Glomerular endothelial cell (primary cell): ENCODE measurements around the gene HAPLN2. TPM values are rescaled to one million over a fixed set of nuclear protein-coding genes. Genes with fewer than 3 reads are reported as not detected.
A peak's percentile ranks its signal among the peaks of the same experiment; 100 is the strongest.

Source experiments
- DNase-seq: peaks from one replicate; pipeline ENCODE4 v3.0.0-alpha.2; 2011; ENCODE audit warnings: low read depth, low spot score; ENCODE audit errors: extremely low read depth
- total RNA-seq: library from RNA; depleted of rRNA; stranded (reverse); fragments of >200 nt; gene quantifications from 2 replicates; pipeline ENCODE4 v1.2.3, GENCODE V29; 2015

Gene HAPLN2
- total RNA-seq, 1 donor from 2014 or later = not detected

DNA sequence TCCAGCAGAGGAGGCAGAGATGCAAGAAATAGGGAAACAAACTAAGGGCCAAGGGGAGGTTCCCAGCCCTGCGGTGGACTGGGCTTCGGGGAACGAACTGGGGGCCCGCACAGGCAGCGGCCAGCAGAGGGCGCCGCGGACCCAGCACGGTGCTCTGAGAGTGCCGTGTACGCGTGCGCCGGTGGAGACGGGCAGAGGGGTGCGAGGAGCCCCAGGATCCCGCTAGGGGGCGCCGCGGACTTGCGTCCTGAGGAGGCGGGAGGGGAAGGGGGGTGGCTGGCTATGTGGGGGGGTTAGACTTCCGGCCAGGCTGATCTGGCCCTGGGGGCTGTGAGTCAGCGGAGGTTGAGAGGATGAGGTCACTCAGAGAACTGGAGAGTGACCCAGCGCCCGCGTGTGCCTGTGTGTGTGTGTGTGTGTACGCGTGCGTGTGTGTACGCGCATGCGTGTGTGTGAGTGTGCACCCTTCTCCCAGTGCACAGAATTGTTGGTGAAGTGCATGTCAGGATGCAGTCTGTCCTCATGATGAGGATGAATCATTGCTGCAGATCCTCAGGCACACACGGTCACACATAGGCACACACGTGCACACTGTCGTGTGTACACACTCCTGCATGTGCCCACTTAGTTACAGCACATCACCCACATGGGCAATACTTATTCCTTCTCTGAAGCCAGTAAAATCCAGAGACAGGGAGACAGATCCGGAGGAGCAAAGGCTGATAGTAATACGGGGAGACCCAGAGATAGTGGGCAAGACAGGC, 41.0 kb downstream of the HAPLN2 start:
- peak; percentile 77 for DNase-seq

DNA sequence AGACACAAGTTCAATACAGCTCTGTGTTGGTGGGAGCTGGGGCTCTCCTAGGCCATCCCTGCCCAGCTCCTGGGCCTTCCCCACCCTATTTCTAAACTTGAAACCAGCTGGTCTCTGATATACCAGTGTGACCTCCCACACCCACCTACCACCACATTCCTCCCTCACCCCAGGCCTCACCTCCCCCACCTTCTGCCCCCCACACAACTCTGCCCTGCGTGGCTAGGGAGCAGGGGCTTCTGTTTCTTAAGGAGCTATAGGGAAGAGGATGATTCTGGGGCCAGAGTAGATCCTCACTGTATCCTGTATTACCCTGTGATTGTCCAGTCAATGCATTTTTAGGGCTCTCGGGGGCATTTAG, 41.5 kb downstream of the HAPLN2 start:
- DNase-seq = no peak

DNA sequence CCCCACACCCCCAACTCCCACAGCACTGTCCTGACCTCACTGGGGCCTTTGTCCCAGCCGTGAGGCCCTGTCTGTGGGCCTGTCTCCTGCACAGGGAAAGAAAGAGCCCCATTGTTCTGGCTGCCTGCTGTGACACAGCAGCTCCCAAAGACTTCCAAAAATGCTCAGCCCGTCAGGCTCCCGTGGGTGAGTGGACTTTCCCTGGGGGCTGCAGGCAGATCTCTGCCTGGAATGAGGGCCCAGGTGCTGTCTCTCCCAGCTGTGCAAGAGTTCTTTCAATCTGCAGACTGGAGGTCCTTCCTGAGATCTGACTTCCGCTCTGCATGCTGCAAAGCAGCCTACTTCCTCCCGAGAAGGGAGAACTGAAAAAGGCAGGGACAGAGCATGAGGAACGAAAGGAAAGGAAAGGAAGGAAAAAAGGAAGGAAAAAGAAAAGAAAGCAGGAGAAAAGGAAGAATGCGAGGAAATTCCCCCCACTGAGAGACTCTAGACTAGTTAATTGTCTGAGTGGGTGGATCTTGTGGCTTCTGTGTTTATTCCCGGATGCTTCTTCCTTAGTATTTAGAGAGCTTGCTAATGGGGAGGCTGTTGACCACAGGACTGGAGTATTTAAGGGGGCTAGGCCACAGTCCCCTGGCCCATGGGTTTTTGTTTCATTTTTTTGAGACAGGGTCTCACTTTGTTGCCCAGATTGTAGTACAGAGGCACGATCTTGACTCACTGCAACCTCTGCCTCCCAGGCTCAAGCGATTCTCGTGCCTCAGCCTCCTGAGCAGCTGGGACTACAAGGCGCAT, 43.0 kb downstream of the HAPLN2 start:
- no peak for DNase-seq

DNA sequence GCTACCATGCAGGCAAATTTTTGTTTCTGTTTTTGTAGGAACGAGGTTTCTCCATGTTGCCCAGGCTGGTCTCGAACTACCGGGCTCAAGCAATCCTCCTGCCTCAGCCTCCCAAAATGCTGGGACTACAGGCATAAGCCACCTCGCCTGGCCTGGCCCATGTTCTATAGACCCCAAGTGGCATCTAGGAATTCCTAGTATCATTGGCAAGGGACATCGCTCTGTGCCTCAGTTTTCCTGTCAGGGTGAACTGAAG, 43.5 kb downstream of the HAPLN2 start:
- no peak for DNase-seq

DNA sequence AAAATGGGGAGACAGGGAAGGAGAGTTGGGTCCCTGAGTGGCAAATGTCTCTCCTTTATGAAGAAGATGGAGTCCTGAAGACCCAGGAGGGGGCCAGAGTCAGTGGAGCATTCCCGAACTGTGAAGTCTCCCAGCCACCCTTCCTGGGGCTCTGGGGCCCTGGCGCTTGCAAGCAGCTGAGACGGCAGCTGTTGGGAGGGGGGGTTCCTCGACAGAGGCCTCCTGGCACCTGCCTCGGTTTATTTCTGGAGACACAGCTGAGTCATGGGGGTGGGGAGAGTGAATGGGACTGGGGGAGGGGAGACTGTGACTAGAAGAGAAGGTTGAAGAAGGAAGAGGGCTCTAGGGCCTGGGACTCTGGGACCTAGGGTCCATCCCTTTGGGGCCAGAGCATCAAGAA, 44.0 kb downstream of the HAPLN2 start:
- no peak for DNase-seq

DNA sequence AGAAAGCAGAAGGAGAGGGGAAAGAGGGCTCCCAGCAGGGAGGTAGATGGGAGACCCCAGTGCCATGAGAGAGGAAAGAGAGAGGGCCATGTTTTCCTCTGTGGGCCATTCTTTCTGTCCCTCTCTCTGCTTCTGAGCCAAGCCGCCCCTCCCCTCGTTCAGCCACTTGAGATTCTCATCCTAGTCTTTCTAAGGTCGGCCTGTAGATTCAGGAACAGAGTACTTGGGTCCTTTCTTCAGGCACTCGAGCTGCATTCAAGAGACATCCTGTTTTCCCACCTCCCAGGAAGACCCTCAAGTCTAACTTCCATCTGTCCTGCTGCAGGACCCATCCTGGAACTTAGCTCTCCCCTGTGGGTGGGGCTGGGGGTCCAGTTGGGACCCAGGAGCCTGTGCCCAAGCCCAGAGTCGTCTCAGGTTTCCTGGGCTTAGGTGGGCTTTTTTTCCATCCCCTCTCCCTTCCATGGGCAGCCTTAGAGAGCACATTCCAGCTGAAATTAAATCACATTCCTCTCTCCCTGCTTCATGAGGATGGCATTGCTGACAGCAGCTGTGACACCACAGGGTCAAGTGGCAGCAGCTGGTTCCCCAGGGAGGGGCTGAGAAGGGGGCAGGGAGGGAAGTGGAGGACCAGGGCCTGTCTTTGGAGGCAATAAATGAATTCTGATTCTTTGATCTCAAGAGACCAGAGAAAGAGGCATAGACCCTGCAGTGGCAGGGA, 45.0 kb downstream of the HAPLN2 start:
- DNase-seq = no peak

DNA sequence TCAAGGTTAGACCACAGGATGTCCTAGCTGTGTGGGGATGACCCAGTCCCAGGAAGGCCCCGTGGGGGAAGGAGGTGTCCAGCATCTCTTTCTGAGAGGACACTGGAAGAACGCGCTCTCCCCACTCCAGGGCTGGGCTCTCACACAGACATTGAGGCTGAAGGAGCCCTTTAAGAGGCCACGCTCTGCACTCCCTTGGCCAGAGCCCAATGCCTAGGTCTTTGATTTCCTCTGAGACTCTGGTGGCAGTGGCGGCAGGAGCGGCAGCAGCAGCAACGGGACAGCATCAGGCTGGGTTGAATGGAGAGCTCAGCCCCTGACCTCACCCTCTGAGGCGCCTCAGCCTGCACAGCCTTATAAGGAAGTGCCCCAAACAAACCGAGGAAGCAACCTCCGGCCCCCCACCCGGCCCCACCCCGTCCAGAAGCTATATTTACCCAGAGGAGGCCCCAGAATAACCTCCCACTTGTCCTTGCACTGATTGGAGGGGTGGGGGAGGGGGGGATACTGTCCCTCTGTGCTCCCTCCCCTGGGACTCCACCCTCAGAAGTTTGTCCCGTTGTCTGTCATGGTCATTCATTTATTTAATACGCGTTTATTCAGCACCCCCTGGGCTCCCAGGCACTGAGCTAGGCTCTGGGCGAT, 45.7 kb downstream of the HAPLN2 start:
- no peak for DNase-seq

DNA sequence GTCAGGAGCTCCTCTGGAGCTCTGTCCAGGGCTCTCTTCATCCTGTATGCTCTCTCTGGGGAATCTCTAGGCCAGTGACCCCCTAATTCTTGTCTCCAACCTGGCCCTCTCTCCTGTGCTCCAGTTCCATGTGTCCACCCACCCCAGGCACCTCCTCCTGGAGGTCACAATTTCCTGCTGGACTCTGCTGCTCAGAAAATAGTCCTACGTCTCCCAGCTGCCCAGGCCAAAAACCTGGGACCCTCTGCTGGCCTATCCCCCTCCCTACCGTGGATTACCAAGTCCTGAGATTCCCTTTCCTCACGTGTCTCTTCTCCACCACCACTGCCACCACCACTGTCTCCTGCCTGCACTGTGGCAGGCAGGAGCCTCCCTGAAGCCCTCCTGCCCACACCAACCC, 46.3 kb downstream of the HAPLN2 start:
- no peak for DNase-seq

DNA sequence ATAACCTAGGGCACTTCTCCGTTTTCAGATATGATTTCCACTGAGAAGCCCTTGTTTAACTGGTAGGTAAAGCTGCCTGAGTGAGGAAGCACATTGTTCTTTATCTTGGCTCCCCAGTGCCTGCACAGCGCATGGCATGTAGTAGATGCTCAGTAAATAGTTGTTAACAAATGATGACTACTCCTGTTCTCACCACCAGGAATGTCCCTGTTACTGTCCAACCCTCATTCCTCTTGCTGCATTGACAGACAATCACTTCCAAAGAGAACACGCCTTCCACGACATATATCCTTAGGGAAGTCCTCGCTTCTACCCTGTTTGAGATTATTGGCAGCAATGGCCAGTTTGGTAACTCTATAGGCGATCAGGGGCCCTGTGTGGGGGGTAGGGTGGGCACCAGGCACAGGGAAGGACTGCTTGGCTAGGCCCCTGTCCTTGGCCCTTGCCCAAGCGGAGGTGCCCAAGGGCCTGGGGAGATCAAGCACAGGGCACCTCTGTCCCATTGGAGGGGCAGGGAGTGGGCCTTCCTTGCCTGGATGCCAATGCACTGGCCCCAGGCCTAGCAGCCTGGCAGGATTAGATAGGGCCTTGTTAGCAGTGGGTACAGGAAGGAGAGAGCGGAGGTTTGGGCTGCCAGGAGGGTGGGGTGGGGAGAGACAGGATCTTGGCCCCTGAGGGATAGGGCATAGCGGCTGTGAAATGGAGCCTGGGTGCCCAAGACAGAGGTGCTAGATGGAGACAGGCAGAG, 47.8 kb downstream of the HAPLN2 start:
- DNase-seq = no peak

DNA sequence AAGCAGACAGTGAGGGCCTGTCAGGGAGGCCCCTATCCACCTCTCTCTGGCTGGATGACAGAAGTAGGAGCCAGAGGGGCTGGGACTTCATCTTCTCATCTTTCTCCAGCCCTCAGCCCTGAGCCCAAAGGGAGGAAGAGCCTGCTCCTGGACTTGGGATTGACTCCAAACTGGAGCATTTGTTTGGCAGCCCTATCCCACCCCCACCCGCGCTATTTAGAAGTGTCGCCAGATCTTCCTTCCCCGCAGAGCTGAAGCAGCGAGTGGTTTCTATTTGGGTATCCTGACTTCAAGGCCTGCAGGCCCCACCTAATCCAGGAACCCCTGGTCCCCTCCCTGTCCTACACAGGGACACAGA, 48.4 kb downstream of the HAPLN2 start:
- no peak for DNase-seq

DNA sequence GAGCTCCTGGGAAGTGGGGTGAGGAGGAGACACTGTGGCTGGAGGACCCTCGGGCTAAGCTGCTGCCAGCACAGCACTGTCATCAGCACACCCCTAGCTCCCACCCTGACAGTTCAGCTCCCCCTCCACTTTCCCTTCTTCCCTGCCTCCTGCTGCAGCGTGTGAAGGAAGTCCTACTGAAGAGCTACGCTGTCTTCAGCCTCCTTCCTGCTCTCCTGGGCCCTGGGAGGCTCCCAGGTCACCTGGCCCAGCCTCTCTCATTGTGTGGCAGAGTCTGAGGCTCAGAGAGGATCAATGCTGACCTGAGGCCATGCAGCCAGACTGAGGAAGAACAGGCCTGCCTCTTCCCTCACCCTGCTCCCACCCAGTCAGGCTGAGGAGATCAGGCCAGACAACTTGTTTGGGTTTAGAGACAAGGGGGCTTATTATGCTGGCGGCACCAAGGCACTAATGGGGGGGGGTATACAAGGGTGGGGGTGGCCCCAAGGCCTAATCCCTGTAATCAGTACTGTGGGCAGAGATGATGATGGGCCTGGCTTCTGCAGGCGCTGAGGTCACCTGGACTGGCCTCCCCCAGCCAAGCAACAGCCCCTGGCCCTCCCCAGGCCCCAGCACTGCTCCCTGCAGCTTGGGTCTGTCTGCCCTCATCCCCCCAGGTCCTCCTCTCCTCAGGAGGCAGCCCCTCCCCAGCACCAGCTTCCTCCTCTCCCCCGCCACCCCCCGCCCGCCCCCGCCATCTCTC, 48.9 kb downstream of the HAPLN2 start:
- DNase-seq = no peak

DNA sequence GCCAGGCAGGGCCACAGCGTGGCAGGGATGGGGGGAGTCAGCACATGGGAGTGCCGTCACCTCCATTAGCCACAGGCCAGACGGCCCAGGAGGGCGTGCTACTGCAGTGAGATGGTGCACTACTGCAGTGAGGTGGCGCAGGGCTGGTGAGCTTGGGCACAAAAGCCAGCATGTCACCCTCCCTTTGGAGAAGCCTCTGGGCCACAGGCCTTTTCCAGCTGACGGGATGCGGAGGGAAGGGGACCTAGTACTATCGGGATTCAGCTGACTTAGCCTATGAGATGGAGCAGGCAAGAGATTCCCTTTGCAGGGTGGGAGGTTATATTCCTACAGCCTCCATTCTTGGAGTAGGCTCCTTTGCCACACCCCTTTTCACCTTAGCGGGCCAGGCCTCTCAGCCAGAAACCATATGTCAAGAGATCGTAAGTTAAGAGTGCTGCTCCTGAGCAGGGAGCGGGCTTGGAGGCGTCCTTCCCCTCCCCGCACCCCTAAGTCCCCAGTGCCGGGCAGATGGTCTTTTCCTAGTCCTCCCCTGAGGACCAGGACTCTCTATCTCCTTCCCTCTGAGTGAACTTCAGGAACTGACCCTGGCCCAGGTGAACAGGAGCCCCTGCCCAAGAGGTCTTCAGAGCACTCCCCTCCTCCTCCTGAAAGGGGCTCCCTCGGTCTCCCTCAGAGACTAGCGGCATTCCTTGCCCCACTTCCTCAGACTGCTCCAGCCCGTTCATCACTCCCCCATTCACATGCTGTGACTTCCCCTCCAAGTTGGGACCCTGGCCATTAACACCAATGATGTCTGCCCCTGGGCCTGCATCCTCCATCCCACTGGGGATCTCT, 49.8 kb downstream of the HAPLN2 start:
- no peak for DNase-seq

DNA sequence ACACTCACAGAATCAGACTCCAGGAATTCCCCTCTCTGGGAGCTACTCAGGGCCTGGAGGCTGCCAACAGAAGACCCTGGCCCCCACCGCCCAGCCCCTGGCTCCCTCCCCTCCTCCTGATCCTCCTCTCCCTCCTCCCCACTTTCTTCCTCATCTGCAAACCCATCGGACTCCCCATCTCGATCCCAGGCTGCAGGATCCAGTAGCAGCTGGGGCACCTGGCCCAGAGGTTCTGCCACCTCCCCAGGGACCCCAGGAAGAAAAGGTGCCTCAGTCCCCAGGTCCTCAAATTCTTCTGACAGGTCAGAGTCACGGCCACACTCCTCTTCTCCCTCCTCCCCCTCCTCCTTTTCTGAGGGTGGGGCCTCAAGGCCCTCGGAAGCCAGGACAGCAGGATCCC, 50.6 kb downstream of the HAPLN2 start:
- no peak for DNase-seq

DNA sequence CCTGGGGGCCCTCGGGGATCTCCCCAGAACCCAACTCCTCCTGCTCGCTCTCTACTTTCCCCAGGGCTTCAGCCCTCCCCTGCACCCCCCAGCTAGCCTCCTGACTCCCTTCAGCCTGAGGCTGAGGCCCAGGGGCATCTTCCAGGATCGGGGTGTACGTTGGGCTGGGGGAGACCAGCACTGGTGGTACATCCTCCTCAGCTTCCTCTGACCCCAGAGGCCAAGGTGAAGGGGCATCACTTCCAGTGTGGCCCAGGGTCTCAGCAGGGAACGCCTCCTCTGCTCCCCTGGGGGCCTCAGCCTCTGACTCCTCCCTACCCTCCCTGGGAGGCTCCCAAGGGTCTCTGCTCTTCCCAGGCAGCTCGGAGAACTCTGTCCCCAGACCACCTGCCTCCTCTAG, 51.1 kb downstream of the HAPLN2 start:
- no peak for DNase-seq

DNA sequence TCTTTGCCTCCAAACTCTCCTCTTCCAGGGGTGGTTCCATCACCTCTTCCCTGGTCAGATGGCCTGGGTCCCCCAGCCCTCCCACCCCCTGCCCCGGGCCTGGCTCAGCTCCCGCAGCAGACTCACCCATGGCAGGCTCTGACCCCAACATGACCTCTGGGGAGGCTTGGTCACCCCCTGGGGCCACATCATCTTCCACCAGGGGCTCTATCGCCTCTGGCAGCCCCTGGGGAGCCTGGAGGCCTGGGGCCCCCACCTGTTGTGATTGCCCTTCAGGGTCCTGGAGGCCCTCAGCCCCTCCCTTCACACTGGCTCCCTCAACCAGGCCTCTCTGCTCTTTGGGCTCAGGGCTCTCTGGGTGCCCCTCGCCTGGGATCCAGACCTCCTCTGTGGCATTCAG, 51.6 kb downstream of the HAPLN2 start:
- no peak for DNase-seq

DNA sequence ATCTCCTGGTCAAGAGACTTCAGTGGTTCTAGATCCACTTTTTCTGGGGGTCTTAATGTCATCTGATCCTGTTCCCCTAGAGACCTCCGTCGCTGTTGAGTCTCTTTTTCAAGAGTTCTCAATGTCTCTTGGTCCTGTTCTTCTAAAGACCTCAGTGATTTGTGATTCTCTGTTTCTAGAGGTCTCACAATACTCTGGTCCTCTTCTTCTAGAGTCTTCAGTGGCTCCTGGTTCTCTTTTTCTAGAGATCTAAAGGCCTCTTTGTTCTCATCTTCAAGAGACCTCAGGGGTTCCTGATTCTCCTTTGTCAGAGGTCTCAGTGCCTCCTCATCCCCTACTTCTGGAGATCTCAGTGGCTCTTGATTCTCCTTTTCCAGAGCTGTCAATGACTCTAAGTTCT, 52.6 kb downstream of the HAPLN2 start:
- no peak for DNase-seq

DNA sequence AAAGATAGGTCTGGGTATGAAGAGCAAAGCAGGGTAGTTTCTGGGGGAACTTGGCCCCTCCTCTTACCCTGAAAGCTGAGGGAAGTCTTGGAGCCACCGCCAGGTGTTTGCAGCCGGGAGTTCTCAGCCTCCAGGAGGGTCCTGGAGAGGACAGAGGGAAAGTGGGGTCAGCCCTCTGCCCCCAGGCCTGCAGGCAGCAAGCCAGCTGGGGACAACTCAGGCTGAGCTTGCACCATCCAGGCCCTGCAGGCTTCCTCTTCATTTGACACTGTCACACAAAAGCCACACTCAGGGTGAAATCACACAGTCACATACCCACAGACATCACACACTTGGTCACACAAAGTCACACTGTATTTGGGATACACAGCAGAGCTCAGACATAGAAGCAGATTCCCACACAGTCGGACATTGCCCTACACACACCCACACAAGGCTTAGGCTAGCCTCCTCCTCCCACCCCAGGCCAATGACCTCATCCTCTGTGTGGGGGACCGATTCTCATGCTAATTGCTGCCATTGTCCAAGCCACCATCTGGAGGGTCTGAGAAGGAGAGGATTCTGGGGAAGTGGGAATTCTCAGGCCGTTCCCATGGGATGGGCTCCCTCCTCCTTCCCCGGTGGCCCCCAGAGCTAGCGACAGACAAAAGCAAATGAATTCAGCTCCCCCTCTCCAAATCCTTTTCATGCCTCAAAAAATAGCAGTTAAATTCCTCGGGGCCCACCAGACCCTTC, 54.3 kb downstream of the HAPLN2 start:
- DNase-seq = no peak
